OCI-M2 (cell line): ENCODE data around the gene ATP8B4.
"Not testable (repeated sequence)": the region's sequence is repeated elsewhere in the genome, so short reads cannot be mapped to it uniquely, and the experiment has no call there.

ENCODE experiments used
- DNase-seq: peaks from one replicate; lab custom pipeline; 2025; ENCODE audit not compliant: unreplicated experiment; lab: John Stamatoyannopoulos, UW

The ATP8B4 gene

GRCh38 chr15:49963033-49963772 is 155.8 kb downstream of the ATP8B4 start:
- not testable (repeated sequence) for DNase-seq

DNA sequence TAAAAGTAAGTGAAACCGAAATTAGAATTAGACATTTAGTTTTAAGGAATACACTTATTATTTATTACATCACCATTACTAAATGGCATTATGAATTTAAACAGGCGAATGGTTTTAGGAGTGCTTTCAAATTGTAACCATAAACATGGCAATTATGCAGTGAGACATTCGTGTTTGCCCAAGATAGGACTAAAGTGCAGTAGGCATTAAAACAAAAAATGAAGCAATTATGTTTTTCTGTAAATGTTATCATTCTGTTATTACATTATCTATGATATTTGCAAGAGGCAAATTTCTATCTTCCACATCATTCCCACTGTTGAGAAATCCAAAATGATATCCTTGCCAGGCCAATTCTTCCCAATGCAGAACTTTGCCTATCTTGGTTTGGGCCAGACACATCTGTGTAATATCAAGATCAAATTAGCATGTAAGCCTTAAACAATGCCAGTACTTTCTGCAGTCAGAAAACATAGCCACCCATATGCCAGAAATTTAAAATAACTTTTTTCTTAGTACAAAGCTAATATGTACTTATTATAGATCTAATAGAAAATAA is 156.9 kb downstream of the ATP8B4 start:
- no peak for DNase-seq

- DNase-seq, result no peak
Observed at GRCh38 chr15:49953421-49953820, 165.6 kb downstream of the ATP8B4 start.

- no peak for DNase-seq
Observed at GRCh38 chr15:49946681-49947080, 172.4 kb downstream of the ATP8B4 start.

DNA sequence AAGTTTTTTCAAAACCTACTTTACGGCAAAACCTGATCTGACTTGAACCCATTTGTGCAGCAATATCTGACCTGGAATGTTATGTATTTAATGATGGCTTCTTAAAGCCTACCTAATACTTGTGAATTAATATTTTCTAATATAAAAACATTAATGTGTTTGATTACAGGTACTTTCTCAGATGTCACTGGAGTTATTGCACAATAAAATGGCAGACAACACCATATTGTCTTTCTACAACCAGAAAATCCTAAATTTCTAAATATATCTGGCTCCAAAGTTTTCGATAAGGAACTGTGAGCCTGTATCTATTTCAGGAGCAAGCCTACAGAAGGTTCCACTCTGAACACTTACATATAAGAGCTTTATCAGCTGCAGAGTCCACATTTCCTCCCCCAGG is 184.5 kb downstream of the ATP8B4 start:
- no peak for DNase-seq

- DNase-seq, result no peak
Observed at GRCh38 chr15:49927189-49927861, 191.7 kb downstream of the ATP8B4 start.

GRCh38 chr15:49926740-49927139 is 192.3 kb downstream of the ATP8B4 start:
- no peak for DNase-seq

- DNase-seq, result no peak
Observed at GRCh38 chr15:49923671-49924070, 195.4 kb downstream of the ATP8B4 start.

DNA sequence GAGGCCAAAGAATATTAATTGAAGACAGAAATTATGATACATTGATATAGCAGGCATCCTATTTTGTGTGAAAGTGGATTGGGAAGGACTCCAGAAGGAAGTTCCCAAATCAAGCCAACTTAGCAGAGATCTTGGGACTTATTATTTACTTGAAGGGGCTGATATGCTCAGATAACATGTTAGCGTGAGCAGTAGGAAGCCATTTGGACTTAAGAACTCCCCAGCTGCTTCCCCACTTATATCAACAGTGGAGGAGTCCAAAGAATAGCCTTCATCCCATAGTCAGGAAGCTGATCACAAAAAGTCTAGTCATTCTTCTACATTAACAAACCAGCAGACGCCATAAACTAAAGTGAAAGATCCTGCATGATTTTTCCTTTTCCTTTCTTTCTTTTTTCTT is 200.0 kb downstream of the ATP8B4 start:
- no peak for DNase-seq

DNA sequence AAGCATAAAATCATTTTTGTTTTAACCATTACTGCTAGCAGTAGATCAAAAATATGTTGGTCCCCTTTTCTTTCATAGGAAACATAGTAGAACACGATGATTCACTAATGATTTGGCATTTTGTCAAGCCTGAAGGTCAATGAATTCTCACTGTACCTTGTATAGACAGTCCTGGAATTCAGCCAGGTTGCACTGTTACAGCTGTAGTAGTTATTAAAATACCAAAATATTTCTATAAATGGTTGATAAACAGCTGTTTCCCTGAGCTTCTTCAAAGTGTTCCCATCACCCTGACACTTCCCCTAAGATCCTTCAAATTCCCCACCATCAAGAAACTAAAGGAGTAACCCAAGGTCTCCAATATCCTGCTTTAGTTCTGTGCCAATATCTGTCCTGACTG is 200.9 kb downstream of the ATP8B4 start:
- no peak for DNase-seq

DNA sequence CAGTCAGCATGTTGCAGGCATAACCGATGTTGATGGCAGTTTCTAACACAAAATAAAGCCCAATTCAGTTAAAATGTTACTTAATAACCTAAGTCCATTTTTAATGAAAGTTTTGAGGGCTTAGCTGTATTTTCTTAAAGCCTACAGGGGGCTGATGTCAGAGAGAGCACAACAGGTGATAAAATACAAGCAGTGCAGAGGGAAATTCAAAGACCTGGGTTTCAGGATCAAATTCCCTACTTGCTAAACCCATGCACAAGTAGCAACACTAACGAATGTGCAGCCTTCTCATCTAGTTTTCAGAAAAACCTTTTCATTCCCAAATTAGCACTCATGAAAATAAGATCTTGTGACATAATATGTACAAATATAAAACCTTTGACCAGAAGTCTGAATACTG is 202.0 kb downstream of the ATP8B4 start:
- no peak for DNase-seq

DNA sequence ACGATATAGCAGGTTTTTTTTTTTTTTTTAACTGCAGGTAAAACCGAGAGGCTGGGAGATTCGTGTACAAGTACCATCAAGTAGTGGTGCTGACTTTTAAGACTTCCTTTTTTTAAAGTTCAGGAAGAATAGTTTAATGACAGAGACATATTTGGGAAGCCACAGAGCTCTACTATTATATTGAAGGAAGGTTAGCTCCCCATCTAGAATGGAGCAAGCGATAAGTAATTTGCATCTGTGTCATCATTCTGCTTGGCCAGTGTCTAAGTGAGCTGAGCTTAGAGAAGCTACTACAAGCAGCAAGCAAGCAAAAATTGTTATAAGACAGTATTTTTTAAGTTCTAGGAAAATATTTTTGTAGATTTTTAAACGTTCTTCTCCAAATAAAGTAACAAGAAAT is 203.2 kb downstream of the ATP8B4 start:
- DNase-seq, result no peak

- DNase-seq, result no peak
Observed at GRCh38 chr15:49908933-49909295, 210.1 kb downstream of the ATP8B4 start.

DNA sequence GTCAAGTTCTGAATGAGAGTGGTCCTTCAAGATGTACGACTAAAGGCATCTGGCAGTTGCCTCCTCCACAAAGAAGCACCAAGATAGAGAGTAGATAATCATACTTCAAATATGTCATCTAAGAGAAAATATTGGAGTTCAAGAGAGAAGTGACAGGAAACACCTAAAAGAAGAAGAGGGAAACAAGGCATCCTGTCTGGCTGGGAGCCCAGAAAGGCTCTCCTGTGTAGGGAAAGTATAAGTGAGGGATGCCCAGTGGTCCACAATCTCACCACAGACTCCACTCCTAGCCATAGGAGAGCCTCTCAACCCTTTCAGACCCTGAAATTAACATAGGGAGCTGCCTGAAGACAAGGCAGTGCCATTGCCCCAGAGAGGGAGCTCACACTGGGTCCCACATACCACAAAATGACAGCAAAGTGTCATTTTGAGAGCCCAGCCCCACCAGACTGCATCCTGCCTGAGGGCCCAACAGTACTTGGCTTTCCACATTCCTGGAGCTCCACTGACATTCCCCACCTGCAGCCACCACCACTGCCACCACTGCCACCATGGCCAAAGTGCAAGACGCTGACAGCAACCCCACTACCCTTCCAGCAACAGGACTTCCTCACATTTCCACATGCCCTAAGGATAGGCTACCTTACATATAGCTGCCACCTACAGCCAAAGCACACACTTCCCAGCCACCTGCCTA is 210.6 kb downstream of the ATP8B4 start:
- no peak for DNase-seq

- DNase-seq, result no peak
Observed at GRCh38 chr15:49906966-49907365, 212.1 kb downstream of the ATP8B4 start.

DNA sequence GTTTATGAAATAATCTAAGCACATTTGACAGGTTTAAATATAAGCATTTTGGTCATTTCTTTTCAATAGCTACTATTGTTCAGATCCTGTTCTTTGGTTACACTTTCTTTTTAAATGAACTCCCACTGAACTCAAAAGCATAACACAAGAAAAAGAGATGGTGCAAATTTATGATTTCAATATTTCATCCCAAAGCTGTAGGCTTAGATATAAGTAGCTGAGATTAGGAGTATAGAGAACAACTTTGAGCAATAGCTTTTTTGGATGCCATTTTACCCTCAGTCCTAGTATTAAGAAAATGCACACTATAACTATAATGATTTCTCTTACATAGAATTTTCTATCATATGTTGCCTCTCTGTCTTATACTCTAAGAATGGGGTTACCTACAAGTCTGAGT is 213.8 kb downstream of the ATP8B4 start:
- no peak for DNase-seq

- no peak for DNase-seq
Observed at GRCh38 chr15:49904296-49904695, 214.7 kb downstream of the ATP8B4 start.

- no peak for DNase-seq
Observed at GRCh38 chr15:49902685-49903501, 216.1 kb downstream of the ATP8B4 start.

DNA sequence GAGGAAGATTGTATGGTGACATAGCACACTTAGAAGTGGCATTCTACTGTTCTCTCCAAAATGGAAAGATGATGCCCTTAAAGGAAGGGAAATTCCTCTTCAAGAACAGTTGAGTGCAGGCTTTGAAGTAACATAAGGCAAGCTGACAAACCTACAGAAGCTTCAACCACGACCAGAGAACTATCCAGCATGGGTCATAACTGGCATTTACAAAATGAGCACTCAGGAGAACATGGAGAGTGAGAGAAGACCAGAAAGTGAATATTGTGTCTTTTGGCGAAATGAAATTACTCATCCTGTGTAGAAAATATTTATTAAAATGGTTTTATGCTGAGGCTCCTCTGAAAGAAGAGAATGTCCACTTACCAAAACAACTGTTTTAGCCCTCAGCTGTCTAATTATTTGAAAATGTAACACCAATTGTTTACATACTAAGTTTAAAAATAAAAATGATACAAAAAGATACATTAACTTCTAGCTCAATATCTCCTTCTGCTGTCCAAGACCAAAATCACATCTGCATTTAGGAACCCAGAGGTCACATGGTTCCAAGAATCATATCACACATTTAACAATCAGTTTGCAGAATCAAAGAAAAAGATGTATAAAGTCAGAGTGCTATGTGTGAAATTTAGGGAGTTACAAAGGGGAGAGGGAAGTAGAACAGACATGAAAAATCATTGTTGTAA is 216.9 kb downstream of the ATP8B4 start:
- no peak for DNase-seq

DNA sequence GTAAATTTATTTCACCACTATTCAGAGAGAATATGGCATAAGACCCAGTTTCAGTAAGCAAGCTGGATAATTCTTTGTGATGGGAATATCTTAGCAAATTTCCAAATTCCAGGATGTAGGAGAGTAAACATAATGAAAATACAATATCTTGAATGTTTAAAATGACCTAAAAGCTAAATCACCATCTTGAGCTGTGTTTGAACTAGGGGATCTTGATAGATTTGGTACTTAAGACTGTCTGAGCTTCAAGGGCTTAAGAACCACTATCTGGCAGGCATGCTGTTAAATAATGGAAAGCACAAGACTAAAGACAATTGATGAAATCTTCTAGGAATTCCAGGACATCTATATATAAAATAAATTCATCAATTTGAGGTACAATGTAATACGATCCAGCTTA is 217.7 kb downstream of the ATP8B4 start:
- DNase-seq, result no peak

DNA sequence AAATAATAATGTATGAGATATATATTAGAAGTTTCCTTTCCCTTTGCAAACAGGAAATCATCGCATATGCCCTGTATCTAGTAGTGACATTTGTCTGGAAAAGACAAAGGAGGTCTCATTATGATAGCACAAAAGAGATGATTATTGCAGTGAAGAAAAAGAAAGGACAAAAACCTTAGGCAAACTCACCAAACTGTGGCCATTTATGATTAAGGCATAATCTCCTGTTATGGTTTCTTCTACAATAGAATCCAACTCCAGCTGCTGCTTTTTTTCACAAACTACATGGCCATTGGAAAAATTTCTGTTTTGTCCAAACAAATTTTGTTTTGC is 218.2 kb downstream of the ATP8B4 start:
- no peak for DNase-seq
